Cardiac muscle cell (in vitro differentiated cells and primary cell): Measurements from ENCODE around the gene ACAD8. TPM values are rescaled to one million over a fixed set of nuclear protein-coding genes. Genes with fewer than 3 reads are reported as not detected.

Experiments used
- DNase-seq, 2 donors: peaks; one replicate each; pipeline versions ENCODE4 v3.0.0 to v3.0.0-alpha.2; 2010 to 2017; ENCODE audit warnings: low read depth in 1 of 2, low spot score in 1 of 2
- H3K27ac ChIP-seq: fragments of 200-600 bp; sonication (generic); 2 replicates; pipeline ENCODE4 v1.5.1; 2016
- H3K27me3 ChIP-seq: fragments of 200-600 bp; sonication (generic); 2 replicates; pipeline ENCODE4 v1.6.0; 2016; ENCODE audit warnings: control low read depth
- H3K36me3 ChIP-seq: fragments of 200-600 bp; sonication (generic); 2 replicates; pipeline ENCODE4 v1.5.1; 2016; ENCODE audit warnings: control low read depth
- H3K4me1 ChIP-seq: fragments of 200-600 bp; sonication (generic); 2 replicates; pipeline ENCODE4 v1.8.1; 2017; ENCODE audit warnings: low read depth, mild to moderate bottlenecking, mixed run types
- H3K4me3 ChIP-seq: fragments of 200-600 bp; sonication (generic); 2 replicates; pipeline ENCODE4 v1.5.1; 2016; ENCODE audit warnings: mild to moderate bottlenecking
- H3K9me3 ChIP-seq: fragments of 200-600 bp; sonication (generic); 2 replicates; pipeline ENCODE4 v1.5.1; 2017; ENCODE audit warnings: low read depth, mild to moderate bottlenecking, control low read depth
- polyA plus RNA-seq: library from polyadenylated mRNA; unstranded; fragments of >200 nt; fragmentation: Nextera tagmentation; extraction: Ambion mirVana; gene quantifications from 2 replicates; pipeline ENCODE4 v1.2.1, GENCODE V29; 2016
- total RNA-seq: library from RNA; depleted of rRNA; stranded (reverse); fragments of >200 nt; gene quantifications from 2 replicates; pipeline ENCODE4 v1.2.3, GENCODE V29; 2016
- TF ChIP-seq, protein P1 (sequence below): IDR thresholded peaks from 2 replicates; pipeline ENCODE4 v1.5.1; 2012; ENCODE audit warnings: low read depth, mild to moderate bottlenecking, low read length

The ACAD8 gene
- total RNA-seq (45.7 and 55.7 TPM in 2 replicates), polyA plus RNA-seq (52.4 and 70.4 TPM in 2 replicates)

- TF ChIP-seq, protein P1, sequence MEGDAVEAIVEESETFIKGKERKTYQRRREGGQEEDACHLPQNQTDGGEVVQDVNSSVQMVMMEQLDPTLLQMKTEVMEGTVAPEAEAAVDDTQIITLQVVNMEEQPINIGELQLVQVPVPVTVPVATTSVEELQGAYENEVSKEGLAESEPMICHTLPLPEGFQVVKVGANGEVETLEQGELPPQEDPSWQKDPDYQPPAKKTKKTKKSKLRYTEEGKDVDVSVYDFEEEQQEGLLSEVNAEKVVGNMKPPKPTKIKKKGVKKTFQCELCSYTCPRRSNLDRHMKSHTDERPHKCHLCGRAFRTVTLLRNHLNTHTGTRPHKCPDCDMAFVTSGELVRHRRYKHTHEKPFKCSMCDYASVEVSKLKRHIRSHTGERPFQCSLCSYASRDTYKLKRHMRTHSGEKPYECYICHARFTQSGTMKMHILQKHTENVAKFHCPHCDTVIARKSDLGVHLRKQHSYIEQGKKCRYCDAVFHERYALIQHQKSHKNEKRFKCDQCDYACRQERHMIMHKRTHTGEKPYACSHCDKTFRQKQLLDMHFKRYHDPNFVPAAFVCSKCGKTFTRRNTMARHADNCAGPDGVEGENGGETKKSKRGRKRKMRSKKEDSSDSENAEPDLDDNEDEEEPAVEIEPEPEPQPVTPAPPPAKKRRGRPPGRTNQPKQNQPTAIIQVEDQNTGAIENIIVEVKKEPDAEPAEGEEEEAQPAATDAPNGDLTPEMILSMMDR: no peak
- H3K27ac ChIP-seq: no peak within 1 kb of the TSS
- no peaks in the 10 kb centered on the region for H3K9me3 ChIP-seq
- no peaks in the 10 kb centered on the region for H3K27me3 ChIP-seq
- H3K4me3 ChIP-seq: peak within 1 kb of the TSS; percentile 54
- DNase-seq: peak; percentile 98 to 99
- peaks cover 20% of the 10 kb centered on the region for H3K36me3 ChIP-seq
- H3K4me1 ChIP-seq: peaks cover 5% of the 10 kb centered on the region
These were observed at the start of gene ACAD8, which contains the start of gene THYN1 for GRCh38 chr11:134253188-134253993. Gene ACAD8 (plus strand): TSS chr11:134253568. CDS start chr11:134253601, 33 bp downstream. Gene THYN1 (minus strand): TSS chr11:134253352. CDS start chr11:134252882, 470 bp downstream.

DNA sequence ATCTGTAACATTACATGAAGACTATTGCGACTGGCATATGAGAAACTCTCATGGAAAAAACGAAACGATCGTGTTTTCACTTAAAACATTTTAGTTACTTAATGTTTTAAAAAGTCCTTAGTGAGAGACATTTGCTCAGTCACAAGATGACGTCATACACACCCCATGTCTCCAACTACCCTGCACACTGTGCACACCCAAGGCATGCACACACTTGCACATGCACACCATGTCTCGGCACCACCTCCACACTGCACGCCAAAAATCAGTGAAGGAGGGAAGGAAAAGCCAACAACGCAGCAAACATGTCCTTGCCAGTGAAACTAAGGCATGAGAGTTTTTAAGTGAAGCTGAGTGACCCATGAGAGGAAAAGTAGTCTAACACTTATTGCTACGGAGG is 47.6 kb upstream of the ACAD8 start:
- no peak overlapping the region for H3K4me3 ChIP-seq
- H3K9me3 ChIP-seq: no peaks in the 10 kb centered on the region
- TF ChIP-seq, protein P1: no peak
- H3K27me3 ChIP-seq: no peaks in the 10 kb centered on the region
- peaks cover 75% of the 10 kb centered on the region for H3K36me3 ChIP-seq
- no peak for DNase-seq
- no peaks in the 10 kb centered on the region for H3K4me1 ChIP-seq
- no peak overlapping the region for H3K27ac ChIP-seq

DNA sequence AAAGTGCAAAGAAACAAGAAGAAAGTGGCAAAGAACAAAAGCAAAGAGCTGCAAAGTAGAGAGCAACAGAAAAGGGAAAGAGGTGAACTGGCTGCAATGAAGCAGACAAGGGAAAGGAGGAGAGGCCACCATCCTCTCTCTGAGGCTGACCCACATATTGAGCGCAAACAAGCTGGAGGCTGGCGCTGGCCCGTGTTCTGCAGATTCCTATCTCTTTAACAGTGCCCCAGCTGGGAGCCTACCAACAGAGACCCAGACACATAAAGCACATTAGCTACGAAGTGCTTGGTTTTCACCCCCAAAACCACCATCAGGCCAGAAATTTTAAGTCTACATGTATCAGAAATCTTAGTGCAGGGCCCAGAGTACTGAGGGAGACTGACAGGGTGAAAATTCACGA is 47.2 kb upstream of the ACAD8 start:
- Histone ChIP-seq H3K4me3 (no peak overlapping the region), H3K27me3 (no peaks in the 10 kb centered on the region), H3K27ac (no peak overlapping the region), H3K9me3 (no peaks in the 10 kb centered on the region), H3K36me3 (peaks cover 74% of the 10 kb centered on the region), H3K4me1 (no peaks in the 10 kb centered on the region)
- TF ChIP-seq, protein P1: no peak
- no peak for DNase-seq

DNA sequence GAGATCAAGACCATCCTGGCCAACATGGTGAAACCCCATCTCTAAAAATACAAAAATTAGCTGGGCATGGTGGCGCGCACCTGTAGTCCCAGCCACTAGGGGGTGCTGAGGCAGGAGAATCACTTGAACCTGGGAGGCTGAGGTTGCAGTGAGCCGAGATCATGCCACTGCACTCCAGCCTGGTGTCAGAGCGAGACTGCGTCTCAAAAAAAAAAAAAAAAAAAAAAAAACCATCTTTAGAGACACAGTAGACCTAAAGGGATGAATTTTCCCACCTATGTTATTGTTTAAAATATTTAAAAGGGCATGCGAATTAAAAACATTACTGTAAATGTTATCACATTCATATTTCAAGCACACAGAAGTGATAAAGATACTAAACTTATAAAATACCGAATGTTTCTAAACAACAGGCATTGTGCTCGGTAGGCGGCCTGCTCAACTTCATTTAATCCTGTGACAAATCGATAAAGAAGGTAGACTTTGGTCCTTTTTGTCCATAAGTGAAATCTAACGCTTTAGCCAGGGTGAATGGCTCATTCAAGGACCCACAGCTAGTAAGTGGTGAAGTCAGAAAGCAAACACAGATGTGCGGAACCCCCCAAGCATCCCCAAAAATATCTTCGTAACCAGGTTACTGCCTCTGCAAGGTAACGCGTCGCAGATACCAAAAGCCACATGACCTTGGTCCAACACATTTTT is 45.7 kb upstream of the ACAD8 start:
- Histone ChIP-seq H3K36me3 (peaks cover 64% of the 10 kb centered on the region), H3K9me3 (no peaks in the 10 kb centered on the region), H3K27ac (no peak overlapping the region), H3K4me1 (no peaks in the 10 kb centered on the region), H3K27me3 (no peaks in the 10 kb centered on the region), H3K4me3 (no peak overlapping the region)
- peak; percentile 40 to 42 for DNase-seq
- TF ChIP-seq, protein P1: peak; percentile 68

- no peaks in the 10 kb centered on the region for H3K27me3 ChIP-seq
- no peaks in the 10 kb centered on the region for H3K9me3 ChIP-seq
- no peak overlapping the region for H3K27ac ChIP-seq
- H3K4me3 ChIP-seq: no peak overlapping the region
- H3K4me1 ChIP-seq: no peaks in the 10 kb centered on the region
- peaks cover 14% of the 10 kb centered on the region for H3K36me3 ChIP-seq
- TF ChIP-seq, protein P1: no peak
- DNase-seq: no peak
These were observed 37.5 kb upstream of the ACAD8 start for GRCh38 chr11:134215836-134216235.
